ENCODE measurements around the gene DHRS12.

The DHRS12 gene

GRCh38 chr13:51721496-51721895 lies 82.5 kb downstream of the DHRS12 start:
- peak in 1 of 2 donors; percentile 19 for DNase-seq

GRCh38 chr13:51719394-51719793 lies 84.6 kb downstream of the DHRS12 start:
- no peak for DNase-seq
